ENCODE data around the gene SLC38A11. TPM values are rescaled to one million over a fixed set of nuclear protein-coding genes. Genes with fewer than 3 reads are reported as not detected.

The SLC38A11 gene
- polyA plus RNA-seq, 1 donor from 2014 or later = 0.60 TPM

GRCh38 chr2:164915566-164915965, 39.8 kb downstream of the SLC38A11 start:
- H3K9me3 Mint-ChIP-seq = no peaks in the 10 kb centered on the region
- H3K27me3 Mint-ChIP-seq = no peaks in the 10 kb centered on the region
- H3K4me1 Mint-ChIP-seq = peaks cover 6 to 16% (median 14%) of the 10 kb centered on the region in 3 donors
- H3K36me3 Mint-ChIP-seq = no peaks in the 10 kb centered on the region
- no peak overlapping the region for H3K4me3 Mint-ChIP-seq
- H3K27ac Mint-ChIP-seq = no peak overlapping the region

- Mint-ChIP-seq H3K27ac (peak overlapping the region in 2 of 3 donors; percentile 4 to 22), H3K9me3 (no peaks in the 10 kb centered on the region), H3K4me1 (peaks cover 10 to 26% (median 20%) of the 10 kb centered on the region in 3 donors), H3K36me3 (no peaks in the 10 kb centered on the region), H3K27me3 (no peaks in the 10 kb centered on the region), H3K4me3 (no peak overlapping the region)
Observed at GRCh38 chr2:164913640-164914350, 41.5 kb downstream of the SLC38A11 start.

GRCh38 chr2:164913011-164913410, 42.3 kb downstream of the SLC38A11 start:
- Mint-ChIP-seq H3K4me1 (peaks cover 10 to 26% (median 20%) of the 10 kb centered on the region in 3 donors), H3K36me3 (no peaks in the 10 kb centered on the region), H3K27me3 (no peaks in the 10 kb centered on the region), H3K4me3 (no peak overlapping the region), H3K27ac (no peak overlapping the region), H3K9me3 (no peaks in the 10 kb centered on the region)

GRCh38 chr2:164911832-164912231, 43.5 kb downstream of the SLC38A11 start:
- Mint-ChIP-seq H3K4me1 (peaks cover 10 to 26% (median 20%) of the 10 kb centered on the region in 3 donors), H3K9me3 (no peaks in the 10 kb centered on the region), H3K27me3 (no peaks in the 10 kb centered on the region), H3K27ac (no peak overlapping the region), H3K36me3 (no peaks in the 10 kb centered on the region), H3K4me3 (no peak overlapping the region)

- H3K4me1 Mint-ChIP-seq = peaks cover 10 to 26% (median 20%) of the 10 kb centered on the region in 3 donors
- no peaks in the 10 kb centered on the region for H3K27me3 Mint-ChIP-seq
- peak overlapping the region in 3 of 4 donors; percentile 8 to 25 (median 9) for H3K4me3 Mint-ChIP-seq
- peak overlapping the region in 1 of 3 donors; percentile 14 for H3K27ac Mint-ChIP-seq
- no peaks in the 10 kb centered on the region for H3K9me3 Mint-ChIP-seq
- H3K36me3 Mint-ChIP-seq = no peaks in the 10 kb centered on the region
Observed at GRCh38 chr2:164910101-164910899, 45.0 kb downstream of the SLC38A11 start.

- H3K27me3 Mint-ChIP-seq = no peaks in the 10 kb centered on the region
- peak overlapping the region in 1 of 4 donors; percentile 17 for H3K4me3 Mint-ChIP-seq
- H3K27ac Mint-ChIP-seq = no peak overlapping the region
- H3K9me3 Mint-ChIP-seq = no peaks in the 10 kb centered on the region
- peaks cover 6 to 16% (median 8%) of the 10 kb centered on the region in 3 donors for H3K4me1 Mint-ChIP-seq
- peaks cover 1% of the 10 kb centered on the region for H3K36me3 Mint-ChIP-seq
Observed at GRCh38 chr2:164906947-164907346, 48.4 kb downstream of the SLC38A11 start.

- Mint-ChIP-seq H3K4me3 (no peak overlapping the region), H3K4me1 (peaks cover 6 to 11% (median 6%) of the 10 kb centered on the region in 3 donors), H3K9me3 (no peaks in the 10 kb centered on the region), H3K27me3 (no peaks in the 10 kb centered on the region), H3K27ac (no peak overlapping the region), H3K36me3 (peaks cover 6% of the 10 kb centered on the region)
Observed at GRCh38 chr2:164905307-164905706, 50.0 kb downstream of the SLC38A11 start.

- H3K4me1 Mint-ChIP-seq = no peaks in the 10 kb centered on the region
- peaks cover 0 to 4% (median 2%) of the 10 kb centered on the region in 3 donors for H3K9me3 Mint-ChIP-seq
- H3K27me3 Mint-ChIP-seq = no peaks in the 10 kb centered on the region
- peaks cover 7% of the 10 kb centered on the region for H3K36me3 Mint-ChIP-seq
- no peak overlapping the region for H3K4me3 Mint-ChIP-seq
- no peak overlapping the region for H3K27ac Mint-ChIP-seq
Observed at GRCh38 chr2:164903951-164904350, 51.4 kb downstream of the SLC38A11 start.

GRCh38 chr2:164903204-164903603, 52.1 kb downstream of the SLC38A11 start:
- Mint-ChIP-seq H3K9me3 (peaks cover 0 to 4% (median 2%) of the 10 kb centered on the region in 3 donors), H3K4me3 (no peak overlapping the region), H3K36me3 (peaks cover 7% of the 10 kb centered on the region), H3K27ac (no peak overlapping the region), H3K27me3 (no peaks in the 10 kb centered on the region), H3K4me1 (no peaks in the 10 kb centered on the region)

GRCh38 chr2:164899121-164899520, 56.2 kb downstream of the SLC38A11 start:
- H3K4me3 Mint-ChIP-seq = no peak overlapping the region
- H3K27me3 Mint-ChIP-seq = no peaks in the 10 kb centered on the region
- no peak overlapping the region for H3K27ac Mint-ChIP-seq
- peaks cover 4 to 5% (median 4%) of the 10 kb centered on the region in 3 donors for H3K4me1 Mint-ChIP-seq
- peaks cover 0 to 4% (median 2%) of the 10 kb centered on the region in 3 donors for H3K9me3 Mint-ChIP-seq
- H3K36me3 Mint-ChIP-seq = peaks cover 7% of the 10 kb centered on the region

- Mint-ChIP-seq H3K4me3 (no peak overlapping the region), H3K27me3 (no peaks in the 10 kb centered on the region), H3K9me3 (peaks cover 0 to 4% (median 2%) of the 10 kb centered on the region in 3 donors), H3K27ac (peak overlapping the region in 1 of 3 donors; percentile 6), H3K4me1 (peaks cover 4 to 5% (median 4%) of the 10 kb centered on the region in 3 donors), H3K36me3 (peaks cover 6% of the 10 kb centered on the region)
Observed at GRCh38 chr2:164898475-164898874, 56.9 kb downstream of the SLC38A11 start.

GRCh38 chr2:164897469-164898260, 57.7 kb downstream of the SLC38A11 start:
- H3K4me1 Mint-ChIP-seq = peaks cover 4 to 5% (median 4%) of the 10 kb centered on the region in 3 donors
- no peak overlapping the region for H3K4me3 Mint-ChIP-seq
- H3K9me3 Mint-ChIP-seq = peaks cover 0 to 4% (median 2%) of the 10 kb centered on the region in 3 donors
- H3K27ac Mint-ChIP-seq = no peak overlapping the region
- peaks cover 6% of the 10 kb centered on the region for H3K36me3 Mint-ChIP-seq
- no peaks in the 10 kb centered on the region for H3K27me3 Mint-ChIP-seq

GRCh38 chr2:164896634-164897355, 58.5 kb downstream of the SLC38A11 start:
- no peak overlapping the region for H3K27ac Mint-ChIP-seq

GRCh38 chr2:164896226-164896625, 59.1 kb downstream of the SLC38A11 start:
- Mint-ChIP-seq H3K36me3 (peaks cover 5% of the 10 kb centered on the region), H3K4me1 (peaks cover 4 to 5% (median 4%) of the 10 kb centered on the region in 3 donors), H3K9me3 (peaks cover 0 to 4% (median 2%) of the 10 kb centered on the region in 3 donors), H3K27me3 (no peaks in the 10 kb centered on the region), H3K27ac (no peak overlapping the region), H3K4me3 (no peak overlapping the region)

More at GRCh38 chr2:164896634-164897355, 58.5 kb downstream of the SLC38A11 start:
- peaks cover 4 to 5% (median 4%) of the 10 kb centered on the region in 3 donors for H3K4me1 Mint-ChIP-seq
- H3K36me3 Mint-ChIP-seq = peaks cover 6% of the 10 kb centered on the region
- no peaks in the 10 kb centered on the region for H3K27me3 Mint-ChIP-seq
- H3K4me3 Mint-ChIP-seq = no peak overlapping the region
- peaks cover 0 to 4% (median 2%) of the 10 kb centered on the region in 3 donors for H3K9me3 Mint-ChIP-seq

All from IgD-negative memory B cell (primary cell).